Mesendoderm (in vitro differentiated cells): Measurements from ENCODE around the gene CPNE4.

Experiments used
- DNase-seq: peaks from one replicate; pipeline ENCODE4 v3.0.0; 2013
- H2AK5ac ChIP-seq: 2 replicates; pipeline ENCODE4 v1.6.1; 2013; ENCODE audit warnings: low read length, inconsistent platforms
- H2BK120ac ChIP-seq: 2 replicates; pipeline ENCODE4 v1.6.1; 2013; ENCODE audit warnings: low read depth, mild to moderate bottlenecking, low read length, moderate library complexity, mixed read lengths
- H2BK15ac ChIP-seq: replicated peaks from 2 replicates; pipeline ENCODE4 v1.6.1; 2013; ENCODE audit warnings: low read depth, mild to moderate bottlenecking, moderate library complexity
- H2BK5ac ChIP-seq: 2 replicates; pipeline ENCODE4 v1.6.1; 2013; ENCODE audit warnings: low read length, inconsistent platforms
- H3K18ac ChIP-seq: 2 replicates; pipeline ENCODE4 v1.6.1; 2013; ENCODE audit warnings: mild to moderate bottlenecking, low read length, mixed read lengths
- H3K23ac ChIP-seq: one replicate; pipeline ENCODE4 v1.6.1; 2013; ENCODE audit warnings: low read length
- H3K27ac ChIP-seq: 2 replicates; pipeline ENCODE4 v1.5.1; 2013; ENCODE audit warnings: low read depth, mild to moderate bottlenecking, inconsistent platforms, low read length, moderate library complexity
- H3K27me3 ChIP-seq: 2 replicates; pipeline ENCODE4 v1.6.1; 2013; ENCODE audit warnings: low read length, control low read depth, mild to moderate bottlenecking, inconsistent platforms; ENCODE audit not compliant: insufficient read depth, poor library complexity
- H3K36me3 ChIP-seq: 2 replicates; pipeline ENCODE4 v1.6.1; 2013; ENCODE audit warnings: low read length, inconsistent platforms; ENCODE audit not compliant: control insufficient read depth, insufficient read depth
- H3K4ac ChIP-seq: one replicate; pipeline ENCODE4 v1.6.1; 2013; ENCODE audit warnings: low read depth, mild to moderate bottlenecking, low read length, moderate library complexity
- H3K4me1 ChIP-seq: 2 replicates; pipeline ENCODE4 v1.6.1; 2013; ENCODE audit warnings: low read depth, low read length, inconsistent platforms; ENCODE audit not compliant: control insufficient read depth
- H3K4me2 ChIP-seq: 2 replicates; pipeline ENCODE4 v1.6.1; 2013; ENCODE audit warnings: low read length
- H3K4me3 ChIP-seq: 2 replicates; pipeline ENCODE4 v1.5.1; 2013; ENCODE audit warnings: mild to moderate bottlenecking, low read length
- H3K56ac ChIP-seq: one replicate; pipeline ENCODE4 v1.6.1; 2013; ENCODE audit warnings: low read length
- H3K79me1 ChIP-seq: 2 replicates; pipeline ENCODE4 v1.6.1; 2013; ENCODE audit warnings: low read length, inconsistent platforms
- H3K79me2 ChIP-seq: 2 replicates; pipeline ENCODE4 v1.6.1; 2013; ENCODE audit warnings: mild to moderate bottlenecking, low read length; ENCODE audit not compliant: control insufficient read depth, insufficient read depth
- H3K9ac ChIP-seq: 2 replicates; pipeline ENCODE4 v1.6.1; 2013; ENCODE audit warnings: low read length, inconsistent platforms
- H4K5ac ChIP-seq: one replicate; pipeline ENCODE4 v1.6.1; 2013; ENCODE audit warnings: low read length
- H4K8ac ChIP-seq: one replicate; pipeline ENCODE4 v1.6.1; 2013; ENCODE audit warnings: low read depth, mild to moderate bottlenecking, control low read depth, low read length, moderate library complexity
- WGBS: extraction: QIAGEN DNeasy Blood & Tissue Kit; methylation state at CpG from one replicate; pipeline ENCODE4 v1.1.7; 2013; ENCODE audit warnings: low lambda C conversion rate, missing lambda C conversion rate; ENCODE audit not compliant: insufficient coverage; ENCODE audit errors: extremely low coverage; 5-methylcytosine and 5-hydroxymethylcytosine counted together

CPNE4 gene

DNA sequence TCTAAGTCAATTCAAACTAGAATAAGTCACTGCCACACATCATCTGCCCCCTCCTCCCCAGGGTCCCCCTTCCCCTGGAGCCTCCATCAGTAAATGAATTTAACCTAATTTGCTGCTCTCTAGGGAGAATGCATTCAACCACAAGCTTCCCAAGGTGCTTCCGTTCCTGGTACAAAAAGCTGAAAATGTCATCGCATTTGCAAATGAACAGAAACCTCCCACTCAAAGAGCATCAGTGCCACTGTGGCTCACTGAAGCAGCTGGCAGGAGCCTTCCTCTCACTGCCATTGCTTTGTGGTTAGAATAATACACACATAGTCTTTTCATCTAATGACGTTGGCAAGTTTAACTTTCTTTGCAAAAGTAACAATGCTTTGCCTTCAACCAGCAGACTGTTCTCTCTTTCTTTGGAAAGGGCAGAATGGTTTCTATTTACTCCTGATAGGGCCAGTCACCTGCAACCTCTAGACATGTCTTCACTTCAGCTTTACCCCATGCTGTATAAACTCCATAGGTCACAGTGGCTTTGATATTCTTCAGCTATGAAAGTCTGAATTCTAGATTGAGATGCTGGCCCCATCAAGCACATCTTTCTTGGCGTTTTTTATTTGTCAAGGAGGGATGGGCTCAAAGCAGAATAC lies 238.1 kb downstream of the CPNE4 start:
- H4K5ac ChIP-seq, result no peak overlapping the region
- DNase-seq, result no peak
- no peak overlapping the region for H3K4me3 ChIP-seq
- H4K8ac ChIP-seq, result no peak overlapping the region
- no peaks in the 10 kb centered on the region for H3K4me1 ChIP-seq
- no peak overlapping the region for H2BK15ac ChIP-seq
- no peak overlapping the region for H3K9ac ChIP-seq
- H3K18ac ChIP-seq, result no peak overlapping the region
- no peaks in the 10 kb centered on the region for H3K79me2 ChIP-seq
- WGBS, result no CpG with 5 or more reads among the region's 4 CpGs
- H2AK5ac ChIP-seq, result no peak overlapping the region
- no peak overlapping the region for H3K27ac ChIP-seq
- H3K79me1 ChIP-seq, result no peaks in the 10 kb centered on the region
- no peaks in the 10 kb centered on the region for H3K27me3 ChIP-seq
- no peaks in the 10 kb centered on the region for H3K36me3 ChIP-seq
- H2BK120ac ChIP-seq, result no peak overlapping the region
- H3K4ac ChIP-seq, result no peak overlapping the region
- H3K56ac ChIP-seq, result no peak overlapping the region
- no peak overlapping the region for H3K23ac ChIP-seq
- H2BK5ac ChIP-seq, result no peak overlapping the region
- H3K4me2 ChIP-seq, result no peak overlapping the region

GRCh38 chr3:131796111-131796510 lies 238.7 kb downstream of the CPNE4 start:
- H4K8ac ChIP-seq, result no peak overlapping the region
- no peaks in the 10 kb centered on the region for H3K79me1 ChIP-seq
- H3K36me3 ChIP-seq, result no peaks in the 10 kb centered on the region
- no peak overlapping the region for H3K56ac ChIP-seq
- H2AK5ac ChIP-seq, result no peak overlapping the region
- H3K4me2 ChIP-seq, result no peak overlapping the region
- H3K27me3 ChIP-seq, result no peaks in the 10 kb centered on the region
- no peak overlapping the region for H2BK15ac ChIP-seq
- H3K9ac ChIP-seq, result no peak overlapping the region
- H3K79me2 ChIP-seq, result no peaks in the 10 kb centered on the region
- no peaks in the 10 kb centered on the region for H3K4me1 ChIP-seq
- H3K4ac ChIP-seq, result no peak overlapping the region
- H2BK120ac ChIP-seq, result no peak overlapping the region
- H3K23ac ChIP-seq, result no peak overlapping the region
- H2BK5ac ChIP-seq, result no peak overlapping the region
- no CpG with 5 or more reads among the region's 5 CpGs for WGBS
- no peak overlapping the region for H4K5ac ChIP-seq
- no peak overlapping the region for H3K4me3 ChIP-seq
- H3K27ac ChIP-seq, result no peak overlapping the region
- no peak for DNase-seq
- H3K18ac ChIP-seq, result no peak overlapping the region

DNA sequence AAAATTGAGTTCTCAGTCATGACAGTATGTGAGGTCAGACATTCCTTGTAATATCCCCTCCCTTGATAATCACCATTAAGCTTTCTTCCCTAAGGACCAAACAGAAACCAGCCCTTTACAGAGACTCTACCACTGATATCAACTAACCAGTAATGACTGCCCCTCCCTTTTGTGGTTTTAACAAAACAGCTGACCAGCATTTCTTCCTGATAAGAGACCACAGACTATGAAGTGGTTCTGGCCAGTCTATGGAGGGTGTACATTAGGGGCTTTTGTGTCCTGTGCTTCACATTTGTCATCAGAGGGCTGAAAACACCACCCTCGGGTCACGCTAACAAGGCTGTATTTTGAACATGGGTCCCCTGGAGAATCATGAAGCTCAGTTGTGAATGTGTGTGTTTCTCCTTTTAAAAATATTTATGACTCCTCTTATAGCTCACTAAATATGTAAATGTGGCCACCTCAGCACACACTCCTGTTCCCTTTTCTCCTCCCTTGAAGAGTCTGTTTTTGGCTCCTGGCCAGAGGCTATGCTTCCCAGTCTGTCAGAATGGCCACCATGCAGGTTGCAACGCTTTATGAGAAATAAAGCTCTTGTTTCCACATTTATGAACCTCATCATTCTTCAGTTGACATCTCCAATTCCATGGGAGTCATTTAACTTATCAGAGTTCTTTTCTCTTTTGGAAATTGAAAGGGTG lies 239.3 kb downstream of the CPNE4 start:
- no peaks in the 10 kb centered on the region for H3K79me2 ChIP-seq
- no peak overlapping the region for H3K56ac ChIP-seq
- no peak overlapping the region for H2BK5ac ChIP-seq
- H3K23ac ChIP-seq, result no peak overlapping the region
- H2AK5ac ChIP-seq, result no peak overlapping the region
- no peak overlapping the region for H3K18ac ChIP-seq
- no peak overlapping the region for H4K8ac ChIP-seq
- H3K27ac ChIP-seq, result no peak overlapping the region
- H4K5ac ChIP-seq, result no peak overlapping the region
- DNase-seq, result peak; percentile 54
- no peak overlapping the region for H3K4me2 ChIP-seq
- H3K9ac ChIP-seq, result no peak overlapping the region
- H3K27me3 ChIP-seq, result no peaks in the 10 kb centered on the region
- no peaks in the 10 kb centered on the region for H3K4me1 ChIP-seq
- H2BK15ac ChIP-seq, result no peak overlapping the region
- no peak overlapping the region for H2BK120ac ChIP-seq
- H3K4ac ChIP-seq, result no peak overlapping the region
- no peaks in the 10 kb centered on the region for H3K79me1 ChIP-seq
- no CpG with 5 or more reads among the region's 3 CpGs for WGBS
- no peak overlapping the region for H3K4me3 ChIP-seq
- H3K36me3 ChIP-seq, result no peaks in the 10 kb centered on the region

DNA sequence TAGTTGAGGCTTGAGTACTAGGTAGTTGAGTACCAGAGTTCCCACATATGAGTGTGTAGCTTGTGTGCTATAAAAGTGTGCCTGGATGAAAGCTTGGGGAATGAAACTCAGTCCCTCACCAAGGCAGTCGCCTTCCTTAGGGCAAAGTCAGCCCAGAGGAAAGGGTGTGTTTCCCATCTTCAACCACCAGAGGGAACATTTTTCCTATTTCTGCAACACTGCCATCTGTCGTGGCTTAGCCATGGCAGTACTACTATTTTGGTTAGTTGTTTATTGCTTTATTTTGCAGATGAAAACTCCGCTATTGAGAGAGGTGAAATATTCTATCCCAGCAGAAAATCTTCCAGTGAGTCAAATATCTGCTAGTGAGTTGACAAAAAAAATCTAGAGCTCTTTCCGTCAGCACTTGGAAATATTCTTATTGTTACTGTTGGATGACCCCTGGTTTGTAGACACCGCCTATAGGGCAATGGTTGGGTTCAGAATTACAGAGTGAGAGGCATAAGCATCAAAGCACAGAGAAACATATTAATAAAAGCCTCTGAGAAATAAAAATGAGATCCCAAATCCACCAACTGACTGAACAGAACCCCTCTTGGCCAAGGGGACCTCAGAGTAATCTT lies 239.9 kb downstream of the CPNE4 start:
- WGBS, result no CpG with 5 or more reads among the region's 5 CpGs
- Histone ChIP-seq H3K36me3 (no peaks in the 10 kb centered on the region), H3K56ac (no peak overlapping the region), H3K79me1 (no peaks in the 10 kb centered on the region), H3K79me2 (no peaks in the 10 kb centered on the region), H3K4me1 (no peaks in the 10 kb centered on the region), H3K9ac (no peak overlapping the region), H2AK5ac (no peak overlapping the region), H3K4ac (no peak overlapping the region), H4K8ac (no peak overlapping the region), H3K23ac (no peak overlapping the region), H3K27ac (no peak overlapping the region), H2BK120ac (no peak overlapping the region), H3K4me3 (no peak overlapping the region), H2BK5ac (no peak overlapping the region), H4K5ac (no peak overlapping the region), H3K4me2 (no peak overlapping the region), H2BK15ac (no peak overlapping the region), H3K18ac (no peak overlapping the region), H3K27me3 (no peaks in the 10 kb centered on the region)
- peak; percentile 76 for DNase-seq

GRCh38 chr3:131793870-131794269 lies 240.9 kb downstream of the CPNE4 start:
- H2BK120ac ChIP-seq, result no peak overlapping the region
- H4K8ac ChIP-seq, result no peak overlapping the region
- no peaks in the 10 kb centered on the region for H3K36me3 ChIP-seq
- no peak overlapping the region for H2AK5ac ChIP-seq
- no peak overlapping the region for H3K9ac ChIP-seq
- H3K4me2 ChIP-seq, result no peak overlapping the region
- no peaks in the 10 kb centered on the region for H3K79me2 ChIP-seq
- H3K79me1 ChIP-seq, result no peaks in the 10 kb centered on the region
- DNase-seq, result no peak
- H3K4me1 ChIP-seq, result no peaks in the 10 kb centered on the region
- no peak overlapping the region for H3K18ac ChIP-seq
- no peak overlapping the region for H3K23ac ChIP-seq
- H3K4ac ChIP-seq, result no peak overlapping the region
- H2BK5ac ChIP-seq, result no peak overlapping the region
- no peak overlapping the region for H3K56ac ChIP-seq
- no peak overlapping the region for H4K5ac ChIP-seq
- no peak overlapping the region for H3K4me3 ChIP-seq
- H3K27ac ChIP-seq, result no peak overlapping the region
- H2BK15ac ChIP-seq, result no peak overlapping the region
- no peaks in the 10 kb centered on the region for H3K27me3 ChIP-seq
